ENCODE data around the gene PRKCB.
"Not testable (repeated sequence)": the region's sequence is repeated elsewhere in the genome, so short reads cannot be mapped to it uniquely, and the experiment has no call there.

The PRKCB gene

DNA sequence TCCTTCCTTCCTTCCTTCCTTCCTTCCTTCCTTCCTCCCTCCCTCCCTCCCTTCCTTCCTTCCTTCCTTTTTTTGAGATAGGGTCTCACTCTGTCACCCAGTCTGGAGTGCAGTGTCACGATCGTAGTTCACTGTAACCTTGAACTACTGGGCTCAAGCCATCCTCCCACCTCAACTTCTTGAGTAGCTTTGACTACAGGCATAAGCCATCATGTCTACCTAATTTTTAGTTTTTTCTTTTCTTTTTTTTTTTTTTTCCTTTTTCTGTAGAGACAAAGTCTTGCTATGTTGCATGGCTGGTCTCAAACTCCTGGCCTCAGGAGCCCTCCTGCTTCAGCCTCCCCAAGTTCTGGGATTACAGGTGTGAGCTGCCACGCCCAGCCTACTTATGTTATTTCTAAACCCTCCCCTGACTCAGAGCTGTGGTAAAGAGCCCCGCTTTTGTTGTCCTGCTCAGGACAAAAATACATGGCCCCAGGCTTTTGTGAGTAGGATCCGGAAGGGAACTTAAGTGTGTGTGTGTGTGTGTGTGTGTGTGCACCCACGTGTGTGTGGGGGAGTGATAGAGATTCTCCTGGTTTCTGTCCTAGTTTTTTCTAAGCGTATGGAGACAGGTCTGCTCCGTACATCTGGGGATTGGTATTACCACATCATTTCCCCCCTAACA lies 67.1 kb downstream of the PRKCB start:
- DNase-seq (ENCODE audit: low spot score) = peak; percentile 24

DNA sequence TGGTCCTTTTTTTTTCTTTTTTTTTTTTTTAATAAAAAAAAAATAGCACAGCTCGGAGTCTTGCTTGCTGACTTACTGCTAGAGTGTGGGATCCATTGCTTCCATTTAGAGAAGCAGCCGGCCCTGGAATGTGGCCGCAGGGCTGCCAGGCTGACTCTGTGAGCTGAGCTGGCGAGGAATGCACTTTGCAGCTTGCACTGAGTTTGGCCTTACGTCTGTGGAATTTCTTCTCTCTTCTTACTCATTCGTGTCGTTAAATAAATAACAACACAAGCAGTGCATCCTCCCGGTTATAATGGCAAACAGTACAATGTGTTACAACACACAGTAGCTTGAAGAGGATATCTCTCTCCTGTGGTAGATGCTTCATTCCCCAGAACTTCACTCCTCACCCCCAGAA lies 69.2 kb downstream of the PRKCB start:
- DNase-seq (ENCODE audit: low spot score) = peak; percentile 7

DNA sequence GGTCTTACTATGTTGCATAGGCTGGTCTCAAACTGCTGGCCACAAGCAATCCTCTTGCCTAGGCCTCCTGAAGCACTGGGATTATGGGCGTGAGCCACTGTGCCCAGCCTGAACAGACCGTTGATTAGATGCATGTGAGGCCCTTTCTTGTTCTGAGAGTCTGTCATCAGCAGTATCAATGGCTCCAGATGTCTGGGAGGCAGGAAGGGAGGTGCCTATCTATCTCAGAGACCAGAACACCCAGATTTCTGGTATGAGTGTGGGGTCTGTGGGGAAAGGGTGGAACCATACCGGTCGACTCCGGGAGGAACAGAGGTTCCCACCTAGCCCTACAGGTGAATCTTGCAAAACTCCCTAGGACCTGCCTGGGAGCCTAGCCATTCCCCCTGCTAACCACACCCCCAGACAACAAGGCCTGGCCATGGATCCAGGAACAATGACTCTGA lies 71.7 kb downstream of the PRKCB start:
- no peak for DNase-seq (ENCODE audit: low spot score)

DNA sequence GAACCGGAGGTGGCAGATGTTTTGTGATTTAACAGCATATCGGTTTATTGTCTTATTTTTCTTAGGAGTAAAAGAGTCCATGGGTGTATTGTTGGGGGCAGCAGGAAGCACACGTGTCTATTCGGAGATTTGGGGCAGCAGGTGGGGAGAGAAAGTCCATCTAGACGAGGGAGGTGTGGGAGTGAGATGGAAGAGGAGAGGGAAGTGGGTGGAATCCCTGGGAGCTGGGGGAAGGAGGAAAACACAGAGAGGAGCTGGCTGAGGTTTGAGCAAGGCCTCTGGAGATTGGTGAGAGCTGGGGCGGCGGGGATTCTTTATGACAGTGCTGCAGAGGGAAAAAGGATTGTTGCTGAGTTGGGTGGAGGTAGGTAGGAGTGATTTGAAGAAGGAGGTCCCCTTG lies 72.1 kb downstream of the PRKCB start:
- no peak for DNase-seq (ENCODE audit: low spot score)

DNA sequence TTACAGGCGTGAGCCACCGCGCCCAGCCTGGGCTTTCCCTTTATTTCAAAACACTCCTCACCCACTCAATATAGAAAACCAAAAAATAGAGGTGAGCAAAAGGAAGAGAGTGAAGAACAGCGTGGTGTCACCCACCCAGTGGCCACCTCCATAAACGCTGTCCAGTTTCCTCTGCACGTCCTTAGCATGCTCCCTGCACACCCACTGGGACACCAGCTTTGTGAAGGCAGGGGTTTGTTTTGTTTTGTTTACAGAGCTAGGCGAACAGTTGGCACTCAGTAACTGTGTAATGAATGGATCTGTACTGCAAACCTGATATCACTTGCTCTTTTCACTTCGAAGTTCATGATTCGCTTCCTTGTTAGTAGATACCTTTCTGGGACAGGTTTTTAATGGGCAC lies 73.0 kb downstream of the PRKCB start:
- no peak for DNase-seq (ENCODE audit: low spot score)

DNA sequence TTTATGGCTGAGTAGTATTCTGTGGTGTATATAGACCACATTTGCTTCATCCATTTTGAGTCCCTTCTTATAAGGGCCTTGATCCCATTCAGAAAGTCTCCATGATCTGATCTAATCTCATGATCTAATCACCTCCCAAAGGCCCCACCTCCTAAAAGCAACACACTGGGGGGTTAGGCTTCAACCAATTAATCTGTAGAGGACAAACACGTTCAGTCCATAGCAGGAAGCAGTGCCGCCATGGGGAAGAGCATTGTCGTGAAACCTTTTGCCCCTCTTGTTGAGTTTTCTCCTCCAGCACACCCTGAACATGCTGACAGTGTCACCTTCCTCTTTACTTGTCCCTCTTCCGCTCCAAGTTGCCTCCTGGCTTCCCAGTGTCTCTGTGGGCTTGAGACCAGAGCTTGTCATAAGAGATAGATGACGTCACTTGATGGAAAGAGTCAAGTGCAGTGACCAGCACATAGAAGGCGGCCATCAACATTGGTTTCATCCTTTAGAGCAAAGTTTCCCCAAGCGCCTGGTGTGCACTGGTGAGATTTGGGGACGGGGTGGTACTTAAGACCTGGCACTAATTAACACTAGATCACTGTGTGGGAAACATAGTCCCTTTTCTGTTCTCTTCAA lies 74.1 kb downstream of the PRKCB start:
- no peak for DNase-seq (ENCODE audit: low spot score)

DNA sequence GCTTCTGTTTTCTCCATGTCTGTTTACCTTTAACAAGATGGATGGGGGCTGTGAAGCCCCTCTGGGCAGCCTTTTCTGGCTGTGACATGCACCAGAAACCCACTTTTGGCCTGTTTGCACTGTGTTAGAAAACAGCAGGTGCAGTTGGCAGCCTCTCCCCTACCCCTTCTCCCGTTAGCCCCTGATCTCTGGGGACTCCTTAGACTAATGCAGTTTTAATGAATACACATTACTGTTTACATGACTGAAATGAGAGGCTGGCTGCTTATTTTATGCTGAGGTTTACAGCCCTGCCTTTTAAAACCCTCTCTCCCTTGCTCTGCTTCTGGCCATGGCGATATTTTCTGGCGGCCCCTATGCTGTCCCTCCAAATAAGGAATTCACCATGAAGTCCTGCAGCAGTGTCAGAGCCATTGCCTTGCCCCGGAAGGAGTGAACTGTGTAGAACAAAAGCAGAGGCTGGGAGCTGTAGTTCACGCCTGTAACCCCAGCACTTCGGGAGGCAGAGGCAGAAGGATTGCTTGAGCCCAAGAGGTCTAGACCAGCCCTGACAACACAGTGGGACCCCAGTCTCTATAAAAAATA lies 79.3 kb downstream of the PRKCB start:
- no peak for DNase-seq (ENCODE audit: low spot score)

DNA sequence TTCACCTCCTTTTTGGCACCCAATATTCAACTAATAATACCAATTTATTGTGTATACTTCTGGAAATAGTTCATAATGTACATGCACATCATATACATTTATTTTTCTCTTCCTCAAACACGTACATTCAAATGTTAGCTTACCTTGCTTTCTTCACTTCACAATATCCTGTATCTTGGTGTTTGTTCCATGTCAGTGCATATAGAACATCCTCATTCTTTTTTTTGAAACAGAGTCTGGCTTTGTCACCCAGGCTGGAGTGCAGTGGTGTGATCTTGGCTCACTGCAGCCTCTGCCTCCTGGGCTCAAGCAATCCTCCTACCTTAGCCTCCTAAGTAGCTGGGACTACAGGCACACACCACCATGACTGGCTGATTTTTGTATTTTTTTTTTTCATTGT lies 80.8 kb downstream of the PRKCB start:
- not testable (repeated sequence) for DNase-seq (ENCODE audit: low spot score)

DNA sequence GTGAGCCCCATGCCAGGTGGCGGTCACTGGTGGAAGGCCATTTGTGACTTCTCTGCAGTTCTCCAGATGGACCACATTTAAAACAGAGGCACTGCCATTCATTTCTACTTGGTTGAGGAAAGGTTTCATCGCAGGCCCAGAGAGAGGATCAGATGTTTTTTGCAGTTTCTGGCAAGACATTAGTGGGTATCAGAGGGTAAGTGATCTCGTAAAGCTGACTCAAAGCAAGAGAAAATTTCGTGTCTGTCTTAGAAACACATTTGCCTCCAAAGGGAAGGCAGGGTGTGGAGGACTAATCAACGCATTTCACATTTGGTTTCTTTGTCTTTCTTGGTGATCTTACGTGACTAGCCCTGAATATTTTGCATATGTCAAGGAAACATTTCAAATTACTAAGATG lies 81.8 kb downstream of the PRKCB start:
- no peak for DNase-seq (ENCODE audit: low spot score)

DNA sequence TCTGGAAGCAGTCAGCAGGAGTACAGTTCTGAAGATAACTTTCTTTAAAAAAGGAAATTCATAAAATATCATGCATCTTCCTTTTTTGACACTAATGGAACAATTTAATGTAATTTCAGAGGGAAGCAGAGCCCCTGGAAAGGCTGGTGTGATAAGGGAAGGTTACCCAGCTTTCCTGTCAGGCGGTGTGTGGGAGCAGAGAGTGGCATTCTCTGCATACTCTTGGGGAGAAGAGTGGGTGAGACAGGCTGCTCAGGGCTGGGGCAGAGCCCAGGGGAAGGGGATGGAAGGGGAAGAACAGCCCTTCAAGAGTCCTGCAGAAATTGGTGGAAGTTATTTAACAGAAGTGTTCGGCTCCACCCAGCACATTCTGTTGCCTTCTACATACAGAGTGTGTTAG lies 84.7 kb downstream of the PRKCB start:
- no peak for DNase-seq (ENCODE audit: low spot score)

DNA sequence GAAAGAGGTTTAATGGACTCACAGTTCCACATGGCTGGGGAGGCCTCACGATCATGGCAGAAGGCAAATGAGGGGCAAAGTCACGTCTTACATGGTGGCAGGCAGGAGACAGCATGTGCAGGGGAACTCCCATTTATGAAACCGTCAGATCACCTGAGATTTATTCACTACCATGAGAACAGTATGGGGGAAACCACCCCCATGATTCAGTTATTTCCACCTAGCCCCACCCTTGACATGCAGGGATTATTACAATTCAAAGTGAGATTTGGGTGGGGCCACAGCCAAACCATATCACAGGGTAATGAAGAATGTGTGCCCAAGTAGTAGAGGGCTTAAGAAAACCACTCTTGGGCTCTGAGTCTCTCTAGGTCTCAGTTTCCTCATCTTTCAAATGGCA lies 85.1 kb downstream of the PRKCB start:
- DNase-seq (ENCODE audit: low spot score) = no peak

DNA sequence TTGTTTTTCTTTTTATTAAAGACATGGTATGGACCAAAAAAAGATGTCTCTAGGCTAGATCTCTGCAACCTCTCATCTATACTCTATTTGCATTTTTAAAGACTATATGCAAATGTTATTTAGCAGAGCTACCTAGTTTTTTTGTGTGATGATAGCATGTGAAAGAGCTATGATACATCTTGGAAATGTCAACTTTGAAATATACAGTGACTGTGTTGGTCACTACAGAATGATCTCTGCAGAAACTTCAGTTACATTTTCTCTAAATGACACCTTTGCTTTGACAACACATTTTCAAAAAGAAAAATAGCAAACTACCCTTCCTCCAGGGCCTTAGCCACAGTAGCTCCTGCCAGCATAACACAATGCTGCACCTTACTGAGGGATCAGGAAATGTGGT lies 86.6 kb downstream of the PRKCB start:
- DNase-seq (ENCODE audit: low spot score) = no peak

DNA sequence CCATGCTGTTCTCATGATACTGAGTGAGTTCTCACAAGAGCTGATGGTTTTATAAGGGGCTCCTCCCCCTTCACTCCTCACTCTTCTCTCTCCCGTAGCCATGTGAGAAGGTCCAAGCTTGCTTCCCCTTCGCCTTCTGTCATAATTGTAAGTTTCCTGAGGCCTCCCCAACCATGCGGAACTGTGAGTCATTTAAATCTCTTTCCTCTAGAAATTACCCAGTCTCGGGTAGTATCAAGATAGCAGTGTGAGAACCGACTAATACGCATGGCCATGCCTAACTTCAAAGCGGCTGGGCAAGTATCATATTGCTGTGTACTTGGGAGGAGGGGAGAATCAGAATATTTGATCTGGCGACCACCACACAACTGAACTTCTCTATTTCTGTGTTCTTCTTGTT lies 88.3 kb downstream of the PRKCB start:
- no peak for DNase-seq (ENCODE audit: low spot score)

DNA sequence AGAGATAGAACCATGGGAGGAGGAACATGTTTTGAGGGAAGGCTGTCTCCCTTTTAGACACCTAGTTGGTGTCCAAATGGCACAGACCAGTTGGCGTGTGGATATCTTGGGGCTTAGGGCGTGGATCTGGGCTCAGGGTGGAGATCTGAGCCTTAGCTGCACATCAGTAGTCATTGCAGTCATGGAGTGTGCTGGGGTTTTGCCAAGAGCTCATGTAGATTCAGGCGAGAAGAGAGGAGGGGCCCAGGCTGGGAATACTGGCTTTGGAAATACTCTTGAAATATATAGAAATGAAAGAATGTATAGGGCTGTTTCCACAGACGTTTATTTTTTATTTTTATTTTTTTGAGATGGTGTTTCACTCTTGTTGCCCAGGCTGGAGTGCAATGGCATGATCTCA lies 92.0 kb downstream of the PRKCB start:
- DNase-seq (ENCODE audit: low spot score) = no peak

DNA sequence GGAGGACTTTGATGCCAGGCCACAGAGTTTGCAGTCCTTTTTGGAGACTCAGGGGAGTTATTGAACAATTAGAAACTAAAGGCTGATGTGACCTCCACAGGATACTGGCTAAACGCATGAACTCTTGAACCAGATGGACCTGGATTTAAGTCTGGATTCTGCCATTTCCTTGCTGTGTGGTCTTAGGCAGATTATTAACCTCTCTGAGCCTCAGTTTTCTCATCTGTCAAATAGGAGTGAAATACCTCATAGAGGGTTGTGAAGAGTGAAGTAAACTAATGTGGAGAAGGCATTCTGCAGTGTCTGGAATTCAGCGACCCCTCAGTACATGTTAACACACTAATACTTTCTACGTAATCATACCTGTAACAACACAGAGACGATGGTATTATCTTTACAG lies 93.5 kb downstream of the PRKCB start:
- DNase-seq (ENCODE audit: low spot score) = no peak

DNA sequence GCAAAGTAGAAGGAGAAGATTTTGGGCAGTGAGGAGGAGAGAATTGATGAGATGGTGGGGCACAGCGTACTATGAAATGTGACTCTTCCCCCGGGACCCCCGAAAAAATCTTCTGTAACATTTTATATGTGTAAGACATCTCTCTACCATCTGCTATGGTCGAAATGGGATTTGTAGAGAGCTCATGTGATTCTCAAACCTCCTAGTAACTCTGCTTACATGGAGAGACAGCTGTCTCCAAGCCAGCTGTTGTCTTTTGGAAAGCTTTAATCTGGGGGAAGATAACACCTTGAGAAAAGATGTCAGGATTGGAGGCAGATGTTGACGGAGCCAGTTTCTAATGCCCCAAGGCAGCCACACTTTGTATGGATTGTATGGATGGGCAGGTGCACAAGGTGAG lies 94.1 kb downstream of the PRKCB start:
- DNase-seq (ENCODE audit: low spot score) = no peak

DNA sequence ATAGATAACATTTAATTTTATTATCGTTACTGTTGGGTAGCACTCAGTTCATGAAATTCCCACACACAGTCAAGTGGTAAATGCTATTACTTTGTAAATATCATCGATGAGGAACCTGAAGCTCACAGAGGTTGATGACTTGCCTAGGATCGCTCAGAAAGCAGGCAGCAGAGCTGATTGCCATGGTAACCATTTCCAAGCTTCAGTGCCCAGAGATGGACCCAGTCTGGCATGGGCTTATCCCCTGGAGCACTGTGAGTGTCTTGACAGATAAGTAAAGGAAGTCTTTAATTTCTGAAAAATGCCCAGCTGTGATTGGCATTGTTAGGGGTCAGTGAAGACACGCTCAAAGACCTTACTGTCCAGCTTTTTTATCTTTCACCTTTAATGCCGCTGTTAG lies 95.0 kb downstream of the PRKCB start:
- no peak for DNase-seq (ENCODE audit: low spot score)

DNA sequence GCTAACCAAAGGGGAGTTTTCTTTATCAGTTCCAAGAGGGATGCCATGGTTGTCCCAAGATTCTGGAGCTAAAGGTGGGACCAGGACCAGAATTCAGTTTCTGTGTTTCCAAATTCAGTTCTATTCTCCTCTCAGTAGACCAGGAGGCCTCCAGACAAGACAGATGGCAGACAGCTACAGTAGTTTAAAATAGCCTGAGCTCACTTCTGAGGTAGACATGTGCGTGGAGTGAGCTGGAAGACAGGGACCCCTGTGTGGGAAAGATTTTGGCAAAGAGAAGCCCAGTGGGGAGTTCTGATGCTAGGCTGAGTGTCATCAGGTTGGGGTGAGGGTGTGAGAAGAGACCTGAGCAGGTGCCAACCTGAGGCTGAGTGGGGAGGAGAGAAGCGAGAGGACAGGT lies 95.4 kb downstream of the PRKCB start:
- no peak for DNase-seq (ENCODE audit: low spot score)

DNA sequence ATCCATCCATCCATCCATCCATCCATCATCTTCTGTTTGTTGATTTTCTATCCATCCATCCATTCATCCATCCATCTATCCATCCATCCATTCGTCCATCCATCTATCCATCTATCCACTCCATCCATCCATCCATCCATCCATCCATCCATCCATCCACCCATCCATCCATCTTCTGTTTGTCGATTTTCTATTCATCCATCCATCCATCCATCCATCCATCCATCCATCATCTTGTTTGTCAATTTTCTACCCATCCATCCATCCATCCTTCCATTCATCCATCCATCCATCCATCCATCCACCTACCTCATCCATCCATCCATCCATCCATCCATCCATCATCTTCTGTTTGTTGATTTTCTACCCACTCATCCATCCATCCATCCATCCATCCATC lies 97.9 kb downstream of the PRKCB start:
- DNase-seq (ENCODE audit: low spot score) = not testable (repeated sequence)

DNA sequence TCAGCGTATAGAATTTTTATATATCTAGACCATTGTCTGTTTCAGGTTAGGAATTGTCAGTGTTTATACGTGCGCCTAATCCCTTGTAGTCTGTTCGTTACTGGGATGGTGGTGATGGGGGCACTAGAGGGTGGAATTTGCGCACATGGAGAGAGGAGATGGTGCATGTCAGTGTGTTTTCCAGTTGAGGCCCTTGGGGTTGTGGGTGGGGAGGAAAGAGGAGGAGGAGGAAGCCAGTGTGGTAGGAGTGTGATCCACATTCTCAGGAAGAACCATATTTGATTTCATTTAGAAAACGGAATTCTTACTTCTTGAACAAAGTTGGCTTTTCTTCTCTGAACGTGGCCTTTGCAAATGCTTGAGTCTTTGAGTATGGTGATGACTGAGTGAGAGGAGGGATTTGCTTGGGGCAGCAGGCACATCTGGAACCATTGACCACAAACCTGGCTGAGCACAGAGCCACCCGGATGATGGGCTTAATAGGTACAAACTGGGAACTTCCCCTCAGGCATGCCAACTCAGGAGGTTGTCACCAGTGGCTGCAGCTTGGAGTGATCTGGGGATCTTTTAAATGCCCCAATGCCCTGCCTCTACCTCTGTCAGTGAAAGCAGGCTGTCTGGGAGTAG lies 98.9 kb downstream of the PRKCB start:
- DNase-seq (ENCODE audit: low spot score) = no peak

DNA sequence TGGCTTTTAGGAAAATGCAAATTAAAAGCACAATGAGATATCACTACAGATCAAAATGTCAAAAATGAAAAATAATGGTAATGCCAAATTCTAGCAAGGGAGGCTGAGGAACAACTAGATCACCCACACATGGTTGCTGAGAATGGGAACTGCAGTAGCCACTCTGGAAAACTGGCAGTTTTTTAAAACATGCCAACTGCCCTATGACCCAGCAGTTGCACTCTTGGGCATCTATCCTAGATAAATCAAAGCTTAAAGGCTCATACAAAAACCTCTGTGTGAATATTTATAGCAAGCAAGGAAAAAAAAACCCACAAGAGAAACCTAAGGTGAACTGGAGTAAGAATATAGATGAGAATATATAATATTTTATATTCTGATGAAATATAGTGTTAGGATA lies 104.3 kb downstream of the PRKCB start:
- no peak for DNase-seq (ENCODE audit: low spot score)

DNA sequence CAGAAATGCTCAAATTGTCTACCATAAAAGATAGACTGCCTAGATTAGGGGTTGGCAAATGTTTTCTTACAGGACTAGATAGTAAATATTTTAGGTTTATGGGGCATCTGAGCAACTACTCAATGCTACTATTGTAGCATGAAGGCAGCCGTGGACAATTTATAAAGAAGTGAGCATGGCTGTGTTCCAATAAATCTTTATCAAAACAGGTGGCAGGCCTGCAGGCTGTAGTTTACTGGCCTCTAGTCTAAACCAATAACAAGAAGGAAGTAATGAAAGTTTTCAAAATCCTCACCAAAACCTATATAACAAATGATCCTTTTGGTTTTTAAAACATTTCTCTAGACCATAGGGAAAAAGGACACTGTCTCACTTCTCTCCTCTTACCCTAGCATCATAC lies 105.2 kb downstream of the PRKCB start:
- no peak for DNase-seq (ENCODE audit: low spot score)

DNA sequence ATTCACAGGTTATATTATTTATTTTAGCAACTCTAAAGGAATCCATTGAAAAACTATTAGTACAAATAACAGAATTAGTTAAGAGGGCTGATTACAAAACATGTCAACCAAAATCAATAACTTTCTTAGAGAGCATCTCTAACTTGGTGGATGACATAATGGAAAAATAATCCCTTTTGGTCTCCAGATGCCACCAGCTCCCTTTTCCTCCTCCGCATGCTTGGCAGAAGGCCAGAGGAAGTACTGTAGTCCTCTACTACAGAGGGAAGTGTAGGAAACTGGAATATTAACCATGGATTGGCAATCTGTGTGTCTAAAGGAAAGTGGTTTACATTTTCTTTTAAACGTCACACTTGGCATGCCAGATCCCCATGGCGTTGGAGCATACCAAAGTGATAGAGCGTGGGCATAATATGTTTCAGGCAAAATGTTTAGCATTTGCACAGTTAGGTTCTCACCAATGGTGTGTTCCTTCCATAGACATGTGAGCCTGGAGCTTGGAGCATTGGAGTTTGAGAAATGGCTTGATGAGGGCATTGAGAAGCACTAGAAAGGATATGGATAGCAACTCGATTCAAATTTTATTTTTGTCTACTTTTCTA lies 106.3 kb downstream of the PRKCB start:
- DNase-seq (ENCODE audit: low spot score) = no peak

All from SW480 (cell line).